Small intestine (tissue), 7 donors: ENCODE data around the gene OR2AT4. TPM values are rescaled to one million over a fixed set of nuclear protein-coding genes. Genes with fewer than 3 reads are reported as not detected.
A peak's percentile ranks its signal among the peaks of the same experiment; 100 is the strongest.

ENCODE experiments used
- DNase-seq, 2 donors: peaks; one replicate each; pipeline versions ENCODE4 v3.0.0 to v3.0.0-alpha.2; 2013
- FAIRE-seq: peaks from 2 replicates; lab custom pipeline; 2012; peaks lifted over from hg19 to GRCh38; lab: Jason Lieb, UNC
- H3K27ac ChIP-seq, 3 donors: one replicate each; pipeline ENCODE4 v1.5.1; 2013; ENCODE audit warnings: low read length in 2 of 3, mild to moderate bottlenecking in 2 of 3, control low read depth in 1 of 3, inconsistent platforms in 1 of 3, low read depth in 1 of 3, moderate library complexity in 1 of 3
- H3K27me3 ChIP-seq, 3 donors: one replicate each; pipeline ENCODE4 v1.6.1; 2013; ENCODE audit warnings: low read length in 3 of 3, inconsistent platforms in 1 of 3; ENCODE audit not compliant: control insufficient read depth in 3 of 3, insufficient read depth in 3 of 3
- H3K36me3 ChIP-seq, 3 donors: one replicate each; pipeline ENCODE4 v1.6.1; 2013; ENCODE audit warnings: low read length in 3 of 3, inconsistent platforms in 1 of 3, low read depth in 1 of 3, mild to moderate bottlenecking in 1 of 3, moderate library complexity in 1 of 3; ENCODE audit not compliant: control insufficient read depth in 3 of 3, insufficient read depth in 2 of 3
- H3K4me1 ChIP-seq, 3 donors: one replicate each; pipeline ENCODE4 v1.6.1; 2013; ENCODE audit warnings: low read length in 2 of 3, inconsistent platforms in 1 of 3, low read depth in 1 of 3, mild to moderate bottlenecking in 1 of 3, moderate library complexity in 1 of 3; ENCODE audit not compliant: control insufficient read depth in 3 of 3, insufficient read depth in 2 of 3
- H3K4me3 ChIP-seq, 3 donors: one replicate each; pipeline ENCODE4 v1.5.1; 2013; ENCODE audit warnings: low read length in 3 of 3, control low read depth in 1 of 3, inconsistent platforms in 1 of 3, low read depth in 1 of 3, mild to moderate bottlenecking in 1 of 3, moderate library complexity in 1 of 3
- H3K9me3 ChIP-seq, 2 donors: one replicate each; pipeline ENCODE4 v1.6.1; 2013; ENCODE audit warnings: low read depth in 1 of 2, low read length in 1 of 2; ENCODE audit not compliant: control insufficient read depth in 2 of 2, insufficient read depth in 1 of 2
- whole genome bisulfite sequencing, 3 donors: extraction: QIAGEN DNeasy Blood & Tissue Kit; methylation state at CpG; one replicate each; pipeline ENCODE4 v1.1.7; 2013; 5-methylcytosine and 5-hydroxymethylcytosine counted together
- polyA plus RNA-seq, 4 donors: library from polyadenylated mRNA; stranded (reverse) in 3 of 4; unstranded in 1 of 4; fragments of 200-250 nt in 3 of 4; fragments of 120-200 nt in 1 of 4; gene quantifications; one replicate each; pipeline versions ENCODE4 v1.2.1 to v1.2.3, GENCODE V29; 2013
- donor health status: healthy with polysubstance abuse.
- donor health status: control.
- donor health status: control.
- donor health status: Bipolar disorder and iron deficiency.
- donor health status: healthy.

The OR2AT4 gene
- polyA plus RNA-seq, 4 donors: 2.5 TPM; not detected in 3

DNA sequence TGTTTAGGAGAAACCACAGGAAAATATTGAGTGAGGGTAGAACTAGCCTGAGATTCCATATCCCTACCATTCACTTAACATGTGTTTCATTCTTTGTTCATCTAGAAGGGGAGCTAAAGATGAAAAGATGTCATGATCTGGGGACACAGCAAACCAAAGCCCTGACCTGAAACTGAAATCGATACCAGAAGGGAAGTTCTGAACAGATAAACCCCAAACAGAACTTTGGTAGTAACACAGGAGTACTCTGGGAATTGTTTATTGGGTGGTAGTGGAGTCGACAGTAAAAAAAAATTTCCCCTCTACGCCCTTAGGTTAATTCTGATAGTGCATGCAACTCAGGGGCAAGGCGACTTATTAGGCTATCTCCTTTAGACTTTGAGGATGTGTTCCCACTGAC is 27.2 kb downstream of the OR2AT4 start:
- WGBS, 3 donors: 81 to 85% (median 82%) methylated on average over 4 of the region's 4 CpGs
- FAIRE-seq (no peak), DNase-seq (no peak)
- Histone ChIP-seq H3K27ac (no peak overlapping the region), H3K4me3 (no peak overlapping the region), H3K36me3 (no peaks in the 10 kb centered on the region), H3K4me1 (no peaks in the 10 kb centered on the region), H3K27me3 (peaks cover 0 to 5% (median 0%) of the 10 kb centered on the region in 3 donors), H3K9me3 (no peaks in the 10 kb centered on the region)

DNA sequence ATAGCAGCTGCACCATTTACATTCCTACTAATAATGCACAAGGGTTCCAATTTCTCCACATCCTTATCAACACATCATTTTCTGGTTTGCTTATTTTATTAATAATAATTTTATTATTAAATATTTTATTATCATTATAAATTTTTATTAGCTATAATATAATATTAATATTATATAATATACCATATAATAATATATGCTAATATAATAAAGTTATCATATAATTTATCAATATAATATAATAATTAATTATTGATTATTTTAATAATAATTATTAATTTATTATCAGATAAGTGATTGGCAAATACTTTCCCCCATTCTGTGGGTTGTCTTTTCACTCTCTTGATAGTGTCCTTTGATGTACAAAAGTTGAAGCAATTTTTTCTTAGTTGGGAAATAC is 27.7 kb downstream of the OR2AT4 start:
- no peaks in the 10 kb centered on the region for H3K4me1 ChIP-seq
- FAIRE-seq: peak; percentile 94
- no peaks in the 10 kb centered on the region for H3K36me3 ChIP-seq

DNA sequence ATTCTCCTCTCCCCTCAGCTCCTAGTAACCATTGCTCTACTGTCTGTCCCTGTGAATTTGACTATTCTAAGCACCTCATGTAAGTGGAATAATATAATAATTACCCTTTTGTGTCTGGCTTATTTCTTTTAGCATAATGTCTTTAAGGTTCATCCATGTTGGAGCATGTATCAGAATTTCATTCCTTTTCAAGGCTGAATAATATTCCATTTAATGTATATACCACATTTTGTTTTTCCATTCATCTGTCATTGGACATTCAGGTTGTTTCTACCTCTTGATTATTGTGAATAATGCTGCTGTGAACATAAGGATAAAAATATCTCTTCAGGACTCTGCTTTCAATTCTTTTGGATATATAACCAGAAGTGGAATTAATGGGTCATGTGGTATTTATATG is 28.1 kb downstream of the OR2AT4 start:
- Histone ChIP-seq H3K4me1 (no peaks in the 10 kb centered on the region), H3K27me3 (peaks cover 0 to 5% (median 0%) of the 10 kb centered on the region in 3 donors), H3K36me3 (no peaks in the 10 kb centered on the region), H3K4me3 (no peak overlapping the region), H3K27ac (no peak overlapping the region), H3K9me3 (no peaks in the 10 kb centered on the region)
- no peak for FAIRE-seq
- no peak for DNase-seq

More for the DNA sequence above, 27.7 kb downstream of the OR2AT4 start:
- Histone ChIP-seq H3K27me3 (peaks cover 0 to 5% (median 0%) of the 10 kb centered on the region in 3 donors), H3K27ac (no peak overlapping the region), H3K9me3 (no peaks in the 10 kb centered on the region), H3K4me3 (no peak overlapping the region)
- DNase-seq: no peak

DNA sequence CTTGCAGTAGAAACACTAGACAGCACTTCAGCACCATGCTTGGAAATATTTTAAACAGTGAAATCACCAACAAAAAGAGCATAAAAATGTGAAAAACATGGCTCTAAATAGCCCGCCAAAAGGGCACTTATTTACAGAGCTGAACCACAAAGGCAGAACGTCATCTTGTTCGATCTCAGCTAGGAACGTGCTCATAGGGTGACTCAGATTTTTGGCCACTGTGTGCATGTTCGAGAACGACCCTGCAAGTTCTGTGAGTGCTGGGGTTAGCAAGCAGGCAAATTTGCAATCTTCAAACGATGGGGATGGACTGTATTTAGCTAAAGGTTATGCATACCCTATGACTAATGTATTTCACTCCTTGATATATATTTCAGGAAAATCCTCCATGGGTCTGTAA is 30.6 kb downstream of the OR2AT4 start:
- Histone ChIP-seq H3K36me3 (no peaks in the 10 kb centered on the region), H3K9me3 (peaks cover 0 to 4% of the 10 kb centered on the region in 2 donors), H3K27ac (no peak overlapping the region), H3K27me3 (peaks cover 0 to 1% (median 0%) of the 10 kb centered on the region in 3 donors), H3K4me1 (no peaks in the 10 kb centered on the region), H3K4me3 (no peak overlapping the region)
- WGBS, 3 donors: 76 to 84% (median 82%) methylated on average over 7 of the region's 7 CpGs
- FAIRE-seq (no peak), DNase-seq (no peak)

DNA sequence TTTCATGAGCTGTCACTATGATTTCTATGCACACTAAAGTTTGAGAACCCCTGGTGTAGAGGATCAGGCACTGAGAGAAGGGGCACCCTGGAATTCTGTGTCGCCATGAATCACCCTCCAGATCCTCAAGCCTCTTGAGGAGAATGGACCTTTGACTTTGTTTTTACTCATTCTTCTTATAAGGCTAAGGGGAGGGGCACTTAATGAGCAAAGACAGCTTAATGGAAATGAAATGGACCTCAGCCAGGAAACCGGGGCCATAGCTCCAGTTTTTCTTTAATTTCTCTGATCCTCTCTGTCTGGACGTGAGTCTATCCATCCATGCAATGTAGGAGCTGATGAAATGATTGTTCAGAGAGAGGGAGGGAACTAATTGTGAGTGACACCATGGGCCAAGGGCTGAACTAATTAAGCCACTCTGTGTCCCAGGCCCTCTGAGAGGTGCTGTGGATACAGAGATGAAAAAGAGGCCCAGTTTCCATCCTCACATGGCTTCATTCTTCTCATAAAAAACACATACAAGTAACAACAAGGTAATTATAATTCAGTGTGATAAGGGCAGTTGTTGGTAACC is 32.8 kb downstream of the OR2AT4 start:
- DNase-seq (peak; percentile 4 to 27), FAIRE-seq (no peak)
- H3K36me3 ChIP-seq: no peaks in the 10 kb centered on the region
- H3K4me1 ChIP-seq: no peaks in the 10 kb centered on the region
- H3K27ac ChIP-seq: no peak overlapping the region
- H3K4me3 ChIP-seq: no peak overlapping the region
- no peaks in the 10 kb centered on the region for H3K27me3 ChIP-seq
- H3K9me3 ChIP-seq: peaks cover 0 to 4% of the 10 kb centered on the region in 2 donors
- WGBS, 3 donors: 18 to 37% (median 36%) methylated on average over 3 of the region's 3 CpGs

DNA sequence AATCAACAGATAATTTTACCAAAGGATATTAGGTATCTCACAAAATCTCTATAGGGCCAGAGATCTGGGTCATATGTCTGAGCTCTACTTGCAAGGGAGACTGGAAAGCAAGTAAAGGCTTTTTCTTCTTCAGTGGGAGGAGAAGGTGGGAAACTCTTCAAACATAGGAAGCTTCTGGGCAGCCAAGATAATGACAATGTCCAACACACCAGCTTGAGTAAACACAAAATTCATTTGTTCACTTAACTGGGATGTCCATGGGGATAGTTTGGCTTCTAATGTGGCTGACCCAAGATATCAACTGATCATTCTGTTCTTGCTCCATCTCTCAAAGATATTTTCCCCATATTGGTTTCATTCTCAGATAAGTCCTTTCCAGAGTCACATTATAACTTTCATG is 37.4 kb downstream of the OR2AT4 start:
- no peaks in the 10 kb centered on the region for H3K27me3 ChIP-seq
- H3K36me3 ChIP-seq: no peaks in the 10 kb centered on the region
- no peak overlapping the region for H3K4me3 ChIP-seq
- no peak for FAIRE-seq
- peaks cover 0 to 4% of the 10 kb centered on the region in 2 donors for H3K9me3 ChIP-seq
- no peak for DNase-seq
- H3K4me1 ChIP-seq: no peaks in the 10 kb centered on the region
- no peak overlapping the region for H3K27ac ChIP-seq

DNA sequence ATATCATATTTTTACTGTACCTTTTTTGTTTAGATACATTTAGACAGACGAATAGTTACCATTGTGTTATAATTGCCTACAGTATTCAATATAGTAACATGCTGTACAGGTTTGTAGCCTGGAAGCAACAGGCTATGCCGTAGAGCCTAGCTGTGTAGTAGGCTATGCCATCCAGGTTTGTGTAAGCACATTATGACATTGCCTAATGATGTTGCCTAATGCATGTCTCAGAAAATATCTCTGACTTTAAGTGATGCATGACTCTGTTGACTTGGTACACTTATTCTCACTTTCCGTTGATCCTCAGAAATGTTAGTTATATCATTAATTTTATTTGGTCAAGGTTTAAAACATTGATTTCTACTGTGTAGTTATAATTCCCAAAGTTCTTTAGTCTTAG is 39.9 kb downstream of the OR2AT4 start:
- H3K27ac ChIP-seq: no peak overlapping the region
- H3K9me3 ChIP-seq: no peaks in the 10 kb centered on the region
- no peak overlapping the region for H3K4me3 ChIP-seq
- DNase-seq (no peak), FAIRE-seq (no peak)
- WGBS, 3 donors: 57 to 91% (median 79%) methylated on average over 3 of the region's 3 CpGs
- H3K27me3 ChIP-seq: no peaks in the 10 kb centered on the region
- H3K4me1 ChIP-seq: no peaks in the 10 kb centered on the region
- no peaks in the 10 kb centered on the region for H3K36me3 ChIP-seq

DNA sequence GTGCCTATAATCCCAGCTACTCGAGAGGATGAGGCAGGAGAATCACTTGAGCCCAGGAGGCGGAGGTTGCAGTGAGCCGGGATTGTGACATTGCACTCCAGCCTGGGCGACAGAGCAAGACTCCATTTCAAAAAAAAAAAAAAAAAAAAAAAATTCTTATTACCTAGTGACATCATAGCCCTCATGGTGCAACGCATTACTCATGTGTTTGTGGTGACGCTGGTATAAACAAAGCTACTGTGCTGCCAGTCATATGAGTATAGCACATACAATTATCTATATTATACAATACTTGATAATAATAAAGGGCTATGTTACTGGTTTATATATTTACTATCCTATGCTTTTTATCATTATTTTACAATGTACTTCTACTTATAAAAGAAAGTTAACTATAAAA is 41.2 kb downstream of the OR2AT4 start:
- H3K27me3 ChIP-seq: no peaks in the 10 kb centered on the region
- no peak for FAIRE-seq
- H3K27ac ChIP-seq: no peak overlapping the region
- no peak for DNase-seq
- no peaks in the 10 kb centered on the region for H3K4me1 ChIP-seq
- peaks cover 0 to 7% of the 10 kb centered on the region in 2 donors for H3K9me3 ChIP-seq
- WGBS, 3 donors: 84 to 91% (median 90%) methylated on average over 6 of the region's 6 CpGs
- no peak overlapping the region for H3K4me3 ChIP-seq
- no peaks in the 10 kb centered on the region for H3K36me3 ChIP-seq

DNA sequence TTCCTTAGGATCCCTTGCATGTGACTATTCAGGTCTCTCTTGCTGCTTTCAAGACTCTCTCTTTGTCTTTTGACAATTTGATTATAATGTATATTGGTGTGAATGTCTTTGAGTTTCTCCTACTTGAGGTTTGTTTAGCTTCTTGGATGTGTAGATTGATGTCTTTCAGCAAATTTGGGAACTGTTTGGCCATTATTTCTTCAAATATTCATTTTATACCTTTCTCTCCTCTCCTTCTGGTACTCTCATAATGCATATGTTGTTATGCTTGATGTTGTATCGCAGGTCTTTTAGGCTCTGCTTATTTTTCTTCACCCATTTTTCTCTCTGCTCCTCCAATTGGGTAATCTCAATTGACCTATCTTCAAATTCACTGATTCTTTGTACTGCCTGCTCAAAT is 44.2 kb downstream of the OR2AT4 start:
- DNase-seq: no peak
- peaks cover 0 to 9% of the 10 kb centered on the region in 2 donors for H3K9me3 ChIP-seq
- no peak for FAIRE-seq
- no peaks in the 10 kb centered on the region for H3K27me3 ChIP-seq
- 39 to 93% (median 93%) methylated on average over 1 of the region's 1 CpG for WGBS, 3 donors
- H3K36me3 ChIP-seq: no peaks in the 10 kb centered on the region
- no peaks in the 10 kb centered on the region for H3K4me1 ChIP-seq
- no peak overlapping the region for H3K4me3 ChIP-seq
- H3K27ac ChIP-seq: no peak overlapping the region
